Colonic mucosa (tissue), 4 donors: Measurements from ENCODE around the gene WBP2. TPM values are rescaled to one million over a fixed set of nuclear protein-coding genes. Genes with fewer than 3 reads are reported as not detected.
A peak's percentile ranks its signal among the peaks of the same experiment; 100 is the strongest.
"Not testable (repeated sequence)": the region's sequence is repeated elsewhere in the genome, so short reads cannot be mapped to it uniquely, and the experiment has no call there.

Experiments used
- DNase-seq: peaks from one replicate; pipeline ENCODE4 v3.0.0-alpha.2; 2020
- H3K27ac ChIP-seq: fragments of 200-600 bp; one replicate; pipeline ENCODE4 v1.8.0; 2021
- H3K27me3 ChIP-seq: fragments of 200-600 bp; one replicate; pipeline ENCODE4 v1.8.0; 2021
- H3K36me3 ChIP-seq: fragments of 200-600 bp; one replicate; pipeline ENCODE4 v1.8.0; 2021
- H3K4me1 ChIP-seq: fragments of 200-600 bp; one replicate; pipeline ENCODE4 v1.8.0; 2021; ENCODE audit warnings: mild to moderate bottlenecking
- H3K4me3 ChIP-seq: fragments of 200-600 bp; one replicate; pipeline ENCODE4 v1.8.0; 2021
- H3K9ac ChIP-seq, 2 donors: one replicate each; pipeline ENCODE4 v1.7.0; 2013; ENCODE audit warnings: control low read depth in 2 of 2, low read depth in 2 of 2, low read length in 2 of 2
- H3K9me3 ChIP-seq: fragments of 200-600 bp; one replicate; pipeline ENCODE4 v1.8.0; 2021
- CTCF ChIP-seq: fragments of 200-600 bp; IDR thresholded peaks from one replicate; pipeline ENCODE4 v1.8.0; 2022; ENCODE audit warnings: antibody characterized with exemption, mild to moderate bottlenecking
- intact Hi-C: fragments of 100-400 bp; cut with DNase I; formaldehyde crosslinking; loops from one replicate; pipeline ENCODE4 v1.14.1; 2022
- total RNA-seq, 2 donors: library from RNA; stranded (reverse); fragmentation: NEBNext Ultra II Directional in 1 of 2; extraction: Animal tissue kit (Norgen Biotek cat#: 25700) in 1 of 2; gene quantifications; one replicate each; pipeline ENCODE4 v1.2.1, GENCODE V29; 2021
- donor health status: healthy.
- donor health status: DM: no; HTN: no; CAD: no.
- donor health status: DM: no; HTN: no; CAD: no.

The WBP2 gene
- total RNA-seq, 2 donors from 2014 or later: 69.8 to 102 TPM

- Histone ChIP-seq H3K9me3 (no peaks in the 10 kb centered on the region), H3K27me3 (no peaks in the 10 kb centered on the region), H3K4me1 (peaks cover 22% of the 10 kb centered on the region), H3K36me3 (peaks cover 5% of the 10 kb centered on the region), H3K9ac (peak overlapping the region; percentile 57 to 82), H3K27ac (peak overlapping the region; percentile 90), H3K4me3 (no peak overlapping the region)
- TF ChIP-seq CTCF: no peak
- peak; percentile 87 for DNase-seq
- intact Hi-C loops: no loop called here
Measured at GRCh38 chr17:75872434-75873351, 17.6 kb upstream of the WBP2 start.

- H3K27me3 ChIP-seq, intact Hi-C loops, H3K9me3 ChIP-seq, DNase-seq, H3K4me1 ChIP-seq, H3K4me3 ChIP-seq, H3K36me3 ChIP-seq: not testable (repeated sequence)
- H3K27ac ChIP-seq: peak overlapping the region; percentile 72
- H3K9ac ChIP-seq: peak overlapping the region in 1 of 2 donors; percentile 6
Measured at GRCh38 chr17:75870228-75870627, 15.1 kb upstream of the WBP2 start.

- DNase-seq: peak; percentile 80
- peak overlapping the region in 1 of 2 donors; percentile 6 for H3K9ac ChIP-seq
- H3K4me1 ChIP-seq: peaks cover 10% of the 10 kb centered on the region
- peaks cover 5% of the 10 kb centered on the region for H3K36me3 ChIP-seq
- no peak for TF ChIP-seq CTCF
- no peak overlapping the region for H3K4me3 ChIP-seq
- H3K9me3 ChIP-seq: no peaks in the 10 kb centered on the region
- intact Hi-C loops: no loop called here
- peak overlapping the region; percentile 72 for H3K27ac ChIP-seq
- no peaks in the 10 kb centered on the region for H3K27me3 ChIP-seq
Measured at GRCh38 chr17:75869282-75870141, 14.4 kb upstream of the WBP2 start.

GRCh38 chr17:75868730-75869281 lies 13.7 kb upstream of the WBP2 start:
- DNase-seq, H3K4me3 ChIP-seq, H3K27me3 ChIP-seq, H3K9ac ChIP-seq, intact Hi-C loops, H3K36me3 ChIP-seq, H3K4me1 ChIP-seq, H3K9me3 ChIP-seq: not testable (repeated sequence)
- peak overlapping the region; percentile 72 for H3K27ac ChIP-seq

- not testable (repeated sequence) for H3K27ac ChIP-seq, H3K36me3 ChIP-seq
Measured at GRCh38 chr17:75865404-75866188, 10.5 kb upstream of the WBP2 start.

GRCh38 chr17:75864887-75865286 lies 9.8 kb upstream of the WBP2 start:
- H3K4me1 ChIP-seq, intact Hi-C loops, H3K27me3 ChIP-seq, H3K4me3 ChIP-seq, H3K9ac ChIP-seq, DNase-seq, H3K9me3 ChIP-seq, H3K36me3 ChIP-seq: not testable (repeated sequence)
- peak overlapping the region; percentile 42 for H3K27ac ChIP-seq

More at GRCh38 chr17:75865404-75866188, 10.5 kb upstream of the WBP2 start:
- DNase-seq, H3K4me3 ChIP-seq, intact Hi-C loops, H3K9me3 ChIP-seq, H3K27me3 ChIP-seq, H3K9ac ChIP-seq, H3K4me1 ChIP-seq: not testable (repeated sequence)
